Liver (tissue), 3 donors: ENCODE results near the gene FAM47C.
"Not testable (repeated sequence)": the region's sequence is repeated elsewhere in the genome, so short reads cannot be mapped to it uniquely, and the experiment has no call there.

Experiments
- ATF3 ChIP-seq: IDR thresholded peaks from 2 replicates; pipeline ENCODE4 v1.6.1; 2016; ENCODE audit warnings: antibody characterized with exemption
- CTCF ChIP-seq: fragments of 150-350 bp; IDR thresholded peaks from 2 replicates; pipeline ENCODE4 v1.5.1; 2017; ENCODE audit warnings: improper control_type of control experiment, low read depth, low read length; ENCODE audit not compliant: missing input control
- REST ChIP-seq: IDR thresholded peaks from 2 replicates; pipeline ENCODE4 v1.6.1; 2016; ENCODE audit warnings: antibody characterized with exemption, mild to moderate bottlenecking
- YY1 ChIP-seq: IDR thresholded peaks from 2 replicates; pipeline ENCODE4 v1.6.1; 2016; ENCODE audit warnings: antibody characterized with exemption, mild to moderate bottlenecking
- donor health status: healthy.
- donor health status: healthy.

GRCh38 chrX:37042956-37043885 lies 35.1 kb downstream of the FAM47C start:
- TF ChIP-seq CTCF, REST, ATF3, YY1: not testable (repeated sequence)
